Fibroblast of the conjunctiva (primary cell): ENCODE measurements around the gene ABCD4.

Experiments used
- DNase-seq: peaks from one replicate; pipeline ENCODE4 v3.0.0-alpha.2; 2010; ENCODE audit warnings: low read depth

The ABCD4 gene

DNA sequence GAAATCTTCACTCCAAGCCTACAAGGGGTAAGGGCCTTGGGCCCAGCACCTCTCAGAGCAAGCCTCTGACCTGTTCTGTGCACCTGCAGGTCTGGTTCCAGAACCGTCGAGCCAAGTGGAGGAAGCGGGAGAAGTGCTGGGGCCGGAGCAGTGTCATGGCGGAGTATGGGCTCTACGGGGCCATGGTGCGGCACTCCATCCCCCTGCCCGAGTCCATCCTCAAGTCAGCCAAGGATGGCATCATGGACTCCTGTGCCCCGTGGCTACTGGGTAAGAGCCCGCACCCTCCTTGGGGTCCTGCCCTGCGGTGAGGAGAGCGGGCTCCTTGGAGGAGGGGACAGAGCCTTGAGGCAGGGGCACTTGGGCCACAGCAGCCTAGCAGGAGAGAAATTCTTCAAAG, 43.2 kb downstream of the ABCD4 start:
- no peak for DNase-seq

DNA sequence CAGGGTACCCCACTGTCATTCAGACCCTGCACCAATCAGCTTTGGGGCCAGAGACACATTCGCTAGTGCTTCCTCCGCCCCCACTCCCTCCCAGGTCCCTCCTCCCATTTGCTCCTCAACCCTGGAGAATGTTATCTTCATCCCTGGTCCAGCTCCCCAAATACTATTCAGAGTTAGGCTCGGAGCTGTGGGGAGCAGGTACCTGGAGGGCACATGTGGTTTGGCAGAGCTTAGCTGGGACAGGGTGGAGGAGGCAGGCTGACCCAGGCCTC, 44.0 kb downstream of the ABCD4 start:
- DNase-seq: no peak

DNA sequence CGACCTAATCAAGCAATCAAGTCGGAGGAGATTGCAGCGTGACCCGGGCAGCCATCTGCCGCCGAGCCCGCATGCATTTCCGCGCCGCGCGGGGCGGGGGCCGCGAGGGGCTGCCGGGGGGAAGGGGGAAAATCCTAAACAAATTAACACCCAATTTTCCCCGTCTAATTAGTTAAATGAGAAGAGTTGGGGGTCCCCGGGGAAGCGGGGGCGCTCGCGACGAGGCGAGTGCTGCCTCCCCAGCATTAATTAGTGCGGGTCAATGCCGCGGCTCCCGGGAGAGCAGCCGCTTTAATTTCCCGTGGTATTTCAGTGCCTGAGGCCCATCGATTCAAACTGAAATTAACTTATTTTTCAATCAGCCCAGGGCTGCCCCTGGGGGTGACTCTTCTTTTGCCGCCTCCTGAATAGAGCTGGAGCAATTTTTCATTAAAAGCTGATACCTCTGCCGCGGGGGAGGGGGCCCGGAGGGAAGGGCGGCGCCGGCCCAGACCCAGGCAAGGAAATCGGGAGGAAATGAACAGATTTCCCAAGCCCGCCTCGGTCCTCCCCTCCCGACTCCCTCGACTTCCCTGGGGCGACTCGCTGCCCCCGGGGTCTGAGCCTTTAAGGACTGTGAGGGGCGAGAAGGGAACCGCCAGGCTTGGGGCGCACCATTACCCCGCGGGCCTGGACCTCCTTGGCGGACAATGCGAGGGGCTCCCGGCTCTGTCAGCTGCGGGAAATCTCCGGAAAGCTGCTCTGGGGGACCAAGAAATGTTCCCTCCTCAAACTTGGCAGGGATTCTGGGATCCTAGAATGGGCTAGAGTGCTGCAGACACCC, 44.6 kb downstream of the ABCD4 start:
- DNase-seq: no peak

DNA sequence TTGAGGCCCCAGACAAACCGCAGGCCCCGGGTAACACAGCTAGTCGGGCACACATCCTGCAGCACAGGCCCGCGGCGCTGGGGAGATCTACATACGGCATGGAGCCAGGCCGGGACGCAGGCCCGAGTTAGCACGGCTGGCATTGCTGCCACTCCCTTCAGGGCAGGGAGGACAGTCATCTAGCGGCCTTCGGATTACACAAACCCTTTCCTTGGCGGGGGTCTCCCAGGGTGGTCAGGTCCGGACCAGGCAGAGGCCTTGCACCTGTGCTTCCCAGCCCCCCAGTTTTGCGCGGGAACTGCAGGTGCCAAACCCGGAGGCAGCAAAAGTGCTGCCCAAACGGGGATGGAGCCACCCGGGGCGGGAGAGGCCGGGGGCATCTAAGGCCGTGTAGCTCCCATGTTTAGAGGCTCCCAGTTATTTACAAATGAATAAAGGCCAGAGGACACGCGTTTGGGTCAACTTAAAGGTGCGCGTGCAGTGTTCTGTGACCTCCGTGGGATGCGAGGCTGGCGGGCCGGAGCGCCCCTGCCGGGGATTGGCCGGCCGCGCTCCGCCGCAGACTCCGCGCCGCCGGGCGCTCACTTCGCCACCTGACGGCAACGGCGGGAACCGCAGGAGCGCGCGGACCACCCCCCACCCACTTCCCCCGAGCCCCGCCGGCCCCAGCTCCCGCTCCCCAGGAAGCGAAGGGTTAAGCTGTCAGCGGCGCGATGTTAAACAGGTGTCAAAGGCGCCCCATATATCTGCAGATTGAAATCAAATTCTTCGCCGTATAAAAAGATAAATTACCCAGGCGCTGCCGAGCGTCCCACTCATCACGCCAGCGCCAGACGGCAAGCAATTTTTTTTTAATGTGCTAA, 45.4 kb downstream of the ABCD4 start:
- no peak for DNase-seq

DNA sequence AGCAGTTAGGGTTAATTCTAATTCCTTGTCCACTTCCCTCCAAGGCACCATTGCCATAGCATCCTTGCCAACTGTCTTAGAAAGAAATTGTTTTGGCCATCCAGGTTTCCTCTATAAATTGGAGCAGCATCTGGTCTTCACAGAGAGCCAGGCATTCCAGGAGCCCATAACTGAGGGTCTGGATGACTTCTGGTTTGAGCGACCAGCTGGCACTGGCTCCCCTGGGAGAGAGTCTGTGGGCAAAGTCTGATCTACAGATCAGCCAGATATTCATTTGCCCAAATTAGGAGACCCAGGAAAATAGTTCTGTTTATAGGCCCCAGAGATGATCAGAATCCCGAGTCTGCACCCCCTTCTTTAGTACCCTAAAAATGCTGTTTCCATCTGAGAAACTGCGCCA, 47.5 kb downstream of the ABCD4 start:
- DNase-seq: no peak

DNA sequence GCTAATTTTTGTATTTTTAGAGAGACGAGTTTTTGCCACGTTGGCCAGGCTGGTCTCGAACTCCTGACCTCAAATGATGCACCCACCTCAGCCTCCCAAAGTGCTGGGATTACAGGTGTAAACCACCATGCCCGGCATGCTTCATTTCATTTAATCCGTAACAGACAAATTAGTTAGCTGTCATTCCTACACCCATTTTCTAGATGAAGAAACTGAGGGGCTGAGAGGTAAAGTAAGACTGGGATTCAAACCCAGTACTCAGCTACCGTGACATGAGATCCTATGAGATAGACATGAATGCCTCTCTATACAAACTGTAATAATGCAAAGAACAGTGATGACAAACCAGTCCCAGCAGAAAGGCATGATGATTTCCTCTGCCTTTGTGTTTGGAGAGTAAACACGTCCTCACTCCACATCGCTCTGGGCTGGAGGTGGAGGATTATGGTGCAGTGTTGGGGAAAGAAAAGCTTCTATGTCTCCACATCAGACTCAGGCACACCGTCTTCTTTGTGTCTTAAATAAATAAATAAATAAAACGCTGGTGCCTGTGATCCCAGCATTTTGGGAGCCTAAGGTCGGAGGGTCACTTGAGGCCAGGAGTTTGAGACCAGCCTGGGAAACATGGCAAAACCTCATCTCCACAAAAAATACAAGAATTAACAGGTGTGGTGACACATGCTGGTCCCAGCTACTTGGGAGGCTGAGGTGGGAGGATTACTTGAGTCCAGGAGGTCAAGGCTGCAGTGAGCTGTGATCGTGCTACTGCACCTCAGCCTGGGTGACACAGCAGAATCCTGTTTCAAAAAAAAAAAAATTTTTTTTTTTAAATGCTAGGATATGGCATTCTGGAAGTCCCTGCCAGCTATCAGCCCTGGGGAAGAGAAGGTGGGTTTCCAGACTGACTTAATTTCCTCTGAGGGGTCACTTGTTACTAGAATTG, 53.0 kb downstream of the ABCD4 start:
- DNase-seq: no peak

DNA sequence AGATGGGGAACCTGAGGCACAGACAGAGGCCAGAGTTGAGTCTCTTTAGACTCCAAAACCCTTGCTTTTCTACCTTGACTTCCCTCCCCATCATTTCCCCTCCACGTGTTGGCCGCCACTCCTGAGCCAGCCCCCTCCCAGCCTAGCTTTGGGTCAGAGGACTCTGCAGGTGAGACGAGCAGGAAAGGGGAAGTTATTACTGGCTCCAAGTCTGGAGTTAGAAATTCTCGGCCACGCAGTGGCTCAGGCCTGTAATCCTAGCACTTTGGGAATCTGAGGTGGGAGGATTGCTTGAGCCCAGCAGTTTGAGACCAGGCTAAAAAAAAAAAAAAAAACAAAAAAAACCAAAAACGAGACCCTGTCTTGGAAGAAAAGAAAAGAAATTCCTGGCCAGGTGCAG, 54.7 kb downstream of the ABCD4 start:
- no peak for DNase-seq

DNA sequence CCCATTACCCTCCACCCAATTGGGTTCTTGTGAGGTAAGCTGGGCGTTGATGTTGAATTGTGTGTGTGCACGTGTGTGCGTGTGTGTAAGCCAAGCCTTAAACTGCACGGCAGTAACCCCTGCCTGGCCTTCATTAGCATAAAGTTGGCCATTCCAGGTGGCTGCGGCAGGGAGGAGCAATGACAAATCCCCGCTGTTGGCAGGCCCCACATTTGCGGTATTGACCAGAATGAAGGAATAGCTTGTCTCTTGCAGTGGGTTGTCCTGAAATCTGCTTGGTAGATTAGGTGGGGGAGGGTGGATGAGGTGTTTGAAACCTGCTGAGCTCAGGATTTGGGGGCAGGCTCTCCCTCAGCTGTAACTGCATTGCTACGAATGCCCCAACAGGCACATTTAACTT, 56.2 kb downstream of the ABCD4 start:
- DNase-seq: no peak

DNA sequence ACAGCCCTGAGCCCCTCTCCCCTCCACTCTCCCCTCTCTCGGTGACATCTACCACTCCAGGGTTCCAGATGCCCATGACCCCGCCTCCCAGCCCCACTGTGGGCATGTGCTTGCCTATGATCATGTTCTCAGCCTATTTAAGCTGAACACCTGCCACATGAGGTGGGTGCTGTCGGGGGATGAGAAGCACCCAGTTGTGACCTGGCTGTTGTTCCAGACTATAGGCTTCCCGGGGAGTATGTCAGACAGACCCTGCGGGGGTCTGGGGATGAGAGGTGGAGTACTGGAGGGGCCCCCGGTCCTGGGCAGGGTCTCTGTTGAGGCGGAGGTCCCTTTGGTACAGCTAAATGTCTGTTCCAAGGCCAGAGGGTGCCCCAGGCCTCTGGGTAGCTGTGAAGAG, 57.4 kb downstream of the ABCD4 start:
- DNase-seq: no peak

DNA sequence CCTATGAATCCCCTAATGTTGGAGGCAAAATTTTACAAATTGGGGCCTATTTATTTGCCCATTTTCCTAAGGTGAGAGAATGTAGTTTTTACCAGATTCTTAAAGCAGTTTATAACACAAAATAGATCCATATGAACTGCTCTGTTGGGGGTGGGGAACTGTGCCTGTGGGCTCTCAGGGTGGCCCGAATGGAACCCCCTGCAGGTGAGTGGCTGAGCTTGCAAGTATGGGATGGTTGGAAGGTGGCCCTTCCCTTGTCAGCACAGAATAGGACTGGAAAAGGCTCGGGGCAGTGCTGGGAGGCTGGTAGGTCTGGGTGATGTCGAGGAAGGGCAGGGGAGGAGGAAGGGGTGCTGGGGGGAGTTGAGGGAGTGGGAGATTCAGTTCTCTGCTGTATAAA, 58.6 kb downstream of the ABCD4 start:
- DNase-seq: no peak

DNA sequence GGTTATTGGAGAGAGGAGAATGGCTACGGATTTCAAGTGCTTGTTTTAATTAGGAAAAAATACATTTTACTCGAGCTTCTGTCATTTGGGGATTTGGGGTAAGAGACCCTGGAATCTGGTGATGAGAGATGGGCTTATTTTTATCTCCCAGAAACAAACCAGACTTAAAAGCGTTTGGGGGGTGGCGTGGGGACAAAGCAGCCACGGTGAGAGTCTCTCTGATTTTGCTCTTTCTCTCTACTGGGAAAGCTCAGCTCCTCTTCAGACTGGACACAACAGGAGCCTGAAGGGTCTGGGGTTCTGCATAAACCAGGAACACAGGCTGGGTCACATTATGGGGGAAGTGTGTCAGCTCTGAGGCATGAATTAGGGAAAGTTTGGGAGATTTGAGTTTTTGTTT, 59.7 kb downstream of the ABCD4 start:
- no peak for DNase-seq

DNA sequence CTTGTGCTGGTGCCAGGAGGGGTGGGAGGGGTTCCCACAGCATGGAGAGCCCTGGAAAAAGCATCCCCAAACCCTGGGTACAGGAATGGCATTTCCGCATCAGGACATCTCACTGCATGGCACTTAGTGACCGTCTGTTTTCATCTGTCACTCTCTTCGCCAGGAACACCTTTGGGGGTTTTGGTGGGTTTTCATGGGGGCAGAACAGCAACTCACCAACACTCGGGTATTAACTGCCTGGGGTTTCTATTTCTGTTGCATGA, 60.0 kb downstream of the ABCD4 start:
- no peak for DNase-seq

DNA sequence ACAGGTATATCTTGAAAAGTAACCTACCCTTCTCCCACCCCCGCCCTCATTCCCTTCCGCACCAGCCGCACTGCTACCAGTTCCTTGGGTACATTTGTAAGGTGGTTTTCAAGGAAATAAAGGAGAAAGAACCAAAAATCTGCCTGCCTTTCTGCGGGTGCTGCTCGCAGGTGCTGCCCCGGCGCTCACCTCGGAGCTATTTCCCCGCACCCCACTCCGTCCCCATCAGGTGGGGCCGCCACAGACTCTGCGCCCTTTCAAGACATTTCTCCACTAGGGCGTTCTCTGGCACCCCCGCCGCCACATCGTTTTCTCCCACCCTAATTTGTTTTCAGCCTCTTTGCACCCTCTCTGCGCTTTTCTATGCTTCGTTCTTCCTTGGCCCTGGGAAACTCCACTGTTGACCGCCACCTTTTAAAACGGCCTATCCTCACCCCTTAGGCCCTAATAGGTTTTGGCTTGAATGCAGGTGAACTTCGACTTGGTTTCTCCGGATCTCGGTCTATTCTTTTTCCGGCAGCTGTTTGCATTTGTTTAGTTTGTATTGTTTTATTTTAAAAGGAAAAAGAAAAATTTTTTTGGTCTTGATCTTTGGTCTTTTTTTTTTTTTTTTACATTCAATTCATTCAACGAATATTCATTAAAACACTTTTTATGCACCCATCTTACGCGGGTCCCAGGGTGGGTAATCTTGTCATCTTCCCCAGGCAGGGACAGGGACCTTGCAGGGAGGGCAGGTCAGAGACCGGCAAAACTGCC, 60.5 kb downstream of the ABCD4 start:
- DNase-seq: no peak

DNA sequence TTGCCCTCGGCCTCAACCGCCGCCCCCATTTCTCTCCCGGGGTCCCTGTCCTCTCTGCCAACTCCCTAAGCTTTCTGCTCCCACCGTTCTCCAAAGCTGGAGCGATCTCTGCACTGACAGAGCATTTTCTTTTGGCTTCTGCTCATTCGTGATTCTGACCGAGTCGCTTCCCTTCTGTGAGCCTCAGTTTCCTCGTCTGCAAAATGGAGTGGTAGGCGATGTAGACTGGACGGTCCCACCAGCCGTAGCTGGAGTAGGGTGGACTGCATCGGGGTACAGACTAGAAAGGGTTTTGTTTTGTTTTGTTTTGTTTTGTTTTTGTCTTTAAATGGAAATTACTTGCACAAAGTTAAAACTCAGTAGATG, 61.1 kb downstream of the ABCD4 start:
- no peak for DNase-seq

DNA sequence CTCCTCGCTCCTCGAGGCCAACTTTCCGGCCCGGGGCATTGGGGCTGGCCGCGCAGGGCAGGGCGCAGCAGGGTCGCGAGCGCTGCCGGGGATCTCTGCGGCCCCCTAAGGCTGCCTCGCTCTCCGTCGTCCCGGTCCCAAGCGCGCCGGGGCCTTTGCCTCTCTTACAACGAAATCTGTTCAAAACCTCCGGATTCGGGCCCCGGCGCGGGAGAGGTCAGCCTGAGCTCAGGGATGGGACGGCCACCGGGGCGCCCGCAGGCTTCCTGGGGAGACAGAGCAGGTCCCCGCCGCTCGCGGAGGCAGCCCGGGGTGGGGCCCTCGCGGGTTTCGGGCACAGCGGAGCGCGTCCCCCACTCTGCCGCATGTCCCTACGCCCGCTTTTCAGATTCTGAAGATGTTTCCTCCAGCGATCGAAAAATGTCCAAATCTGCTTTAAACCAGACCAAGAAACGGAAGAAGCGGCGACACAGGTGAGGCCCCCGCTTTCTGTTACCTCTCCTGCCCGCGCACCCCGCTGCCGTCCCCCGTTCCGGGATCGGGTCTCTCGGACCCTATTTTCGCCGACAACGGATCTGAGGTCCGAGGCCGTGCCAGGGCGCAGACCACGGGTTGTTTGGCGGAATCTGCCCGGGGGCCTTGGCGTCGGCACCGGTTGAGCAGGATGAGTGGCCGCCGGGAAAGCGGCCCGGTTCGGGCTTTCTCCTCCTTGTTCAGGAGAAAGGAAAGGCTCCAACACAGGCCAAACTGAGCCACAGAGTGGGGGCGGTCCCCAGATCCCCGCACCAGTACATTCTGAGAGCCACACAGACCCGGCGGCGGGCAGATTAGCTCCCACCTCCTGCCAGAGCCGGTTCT, 61.7 kb downstream of the ABCD4 start:
- DNase-seq: no peak

DNA sequence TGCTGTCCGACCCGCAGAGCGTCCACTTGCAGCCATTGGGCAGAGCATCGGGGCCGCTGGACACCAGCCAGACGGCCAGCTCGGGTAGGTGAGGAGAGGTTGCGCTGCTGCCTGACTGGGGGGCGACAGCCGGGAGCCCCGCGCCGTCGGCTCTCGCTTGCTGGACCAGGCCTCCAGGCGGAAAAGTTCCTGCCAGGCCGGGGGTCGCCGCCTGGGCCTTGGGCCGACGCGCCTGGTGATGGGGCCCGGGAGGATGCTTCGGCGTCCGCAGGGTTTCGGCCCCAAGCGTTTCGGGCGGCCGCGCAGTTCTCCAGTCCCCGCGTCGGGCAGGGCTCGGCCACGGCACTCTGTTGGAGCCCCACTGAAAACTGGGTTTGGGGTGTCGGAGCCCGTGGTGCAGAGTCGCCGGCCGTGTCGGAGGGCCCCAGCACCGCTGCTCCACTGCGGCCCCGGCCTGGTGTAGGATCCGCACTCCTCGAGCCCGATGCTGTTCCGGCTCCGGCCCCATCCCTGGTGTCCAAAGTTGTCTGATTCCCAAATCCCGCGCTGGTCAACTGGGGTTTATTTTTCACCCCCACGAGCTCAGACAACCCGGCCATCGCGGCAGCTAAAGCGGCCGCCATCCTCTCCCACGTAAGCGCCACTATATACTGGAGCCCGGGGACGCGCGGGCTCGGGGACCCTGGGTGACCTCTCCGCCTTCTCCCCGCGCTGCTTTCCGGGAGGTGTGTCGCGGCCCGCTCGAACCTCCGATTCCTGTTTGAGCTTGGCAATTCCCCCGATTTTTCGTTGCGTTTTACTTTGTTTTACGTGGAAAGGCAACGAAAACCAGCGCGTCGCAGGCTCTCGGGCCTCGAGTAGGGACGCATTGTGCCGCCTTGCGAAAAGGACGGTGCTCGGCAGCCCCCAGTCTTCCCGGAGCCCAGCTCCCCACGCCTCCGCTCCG, 62.6 kb downstream of the ABCD4 start:
- no peak for DNase-seq

DNA sequence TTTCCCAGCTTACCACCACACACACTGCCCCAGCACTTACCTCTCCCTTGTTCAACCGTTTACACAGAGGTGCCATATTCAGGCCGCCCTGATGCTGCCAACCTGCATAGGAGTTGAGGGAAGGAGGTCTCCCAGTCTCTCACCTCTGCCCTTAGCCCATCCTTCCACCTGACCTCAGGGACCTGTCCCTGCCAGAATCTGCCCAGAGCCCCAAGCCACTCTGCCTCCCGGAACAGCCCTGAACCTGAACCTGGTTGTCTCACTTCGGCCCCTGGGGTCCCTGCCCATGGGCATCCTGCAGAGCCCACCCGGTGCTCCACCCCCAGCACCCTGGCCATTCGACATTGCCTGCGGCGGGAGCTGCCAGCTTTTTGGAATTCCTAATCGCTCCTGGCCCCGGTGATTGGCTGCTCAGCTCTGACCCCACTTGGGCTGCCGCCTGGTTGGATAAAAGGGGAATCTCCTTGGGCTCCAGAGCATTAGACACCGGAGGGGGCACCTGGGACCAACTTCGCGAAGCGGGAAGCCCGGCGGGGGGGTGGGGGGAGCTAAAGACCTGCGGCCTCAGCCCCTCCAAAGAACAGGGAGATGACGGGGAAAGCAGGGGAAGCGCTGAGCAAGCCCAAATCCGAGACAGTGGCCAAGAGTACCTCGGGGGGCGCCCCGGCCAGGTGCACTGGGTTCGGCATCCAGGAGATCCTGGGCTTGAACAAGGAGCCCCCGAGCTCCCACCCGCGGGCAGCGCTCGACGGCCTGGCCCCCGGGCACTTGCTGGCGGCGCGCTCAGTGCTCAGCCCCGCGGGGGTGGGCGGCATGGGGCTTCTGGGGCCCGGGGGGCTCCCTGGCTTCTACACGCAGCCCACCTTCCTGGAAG, 63.5 kb downstream of the ABCD4 start, which contains the start of gene VSX2:
TSS of gene VSX2 (plus strand) at position 476 of the 874 bp plus-strand sequence. CDS start at position 589, 113 bp downstream.
- DNase-seq: no peak

DNA sequence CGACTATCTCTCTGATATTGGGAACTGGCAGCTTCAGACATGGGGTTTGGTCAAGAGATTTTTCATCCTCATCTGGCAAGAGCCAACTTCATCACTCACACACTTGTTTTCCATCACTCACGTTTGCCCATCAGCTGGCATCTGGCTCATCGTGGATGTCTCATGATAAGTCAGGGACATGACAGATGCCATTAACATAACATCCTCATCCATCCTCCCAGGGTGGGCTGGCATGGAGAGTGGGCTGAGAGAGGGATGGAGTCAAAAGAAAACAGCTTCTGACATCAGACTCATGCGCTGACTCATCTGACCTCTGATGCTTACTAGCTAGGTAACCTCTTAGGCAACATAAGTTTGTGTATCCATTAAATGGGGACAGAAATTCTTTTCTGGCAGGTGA, 65.3 kb downstream of the ABCD4 start:
- no peak for DNase-seq
